NCI-H2227 (cell line): ENCODE results near the gene PRR35.
A peak's percentile ranks its signal among the peaks of the same experiment; 100 is the strongest.

Experiments used
- DNase-seq: peaks from one replicate; lab custom pipeline; 2025; ENCODE audit not compliant: unreplicated experiment; lab: John Stamatoyannopoulos, UW

Gene PRR35

GRCh38 chr16:527015-527903 is 32.9 kb upstream of the PRR35 start, which contains the start of gene CAPN15:
Gene CAPN15, plus strand, starts transcription at chr16:527712. Its CDS starts 19,127 bp downstream, at chr16:546839.
- peak; percentile 97 for DNase-seq

GRCh38 chr16:528111-529011 is 31.8 kb upstream of the PRR35 start:
- no peak for DNase-seq

- peak; percentile 25 for DNase-seq
These were observed 31.1 kb upstream of the PRR35 start for GRCh38 chr16:529012-529575.

- DNase-seq = peak; percentile 25
These were observed 29.9 kb upstream of the PRR35 start for GRCh38 chr16:530111-530817.

- DNase-seq = no peak
These were observed 28.6 kb upstream of the PRR35 start for GRCh38 chr16:531494-532125.

- peak; percentile 30 for DNase-seq
These were observed 26.6 kb upstream of the PRR35 start for GRCh38 chr16:533391-534123.

GRCh38 chr16:534135-534534 is 26.1 kb upstream of the PRR35 start:
- no peak for DNase-seq

GRCh38 chr16:534856-535445 is 25.2 kb upstream of the PRR35 start:
- no peak for DNase-seq

- DNase-seq = no peak
These were observed 24.5 kb upstream of the PRR35 start for GRCh38 chr16:535446-536405.

GRCh38 chr16:536746-537145 is 23.4 kb upstream of the PRR35 start:
- no peak for DNase-seq

- no peak for DNase-seq
These were observed 22.5 kb upstream of the PRR35 start for GRCh38 chr16:537415-538335.

GRCh38 chr16:539901-540530 is 20.2 kb upstream of the PRR35 start:
- no peak for DNase-seq

- no peak for DNase-seq
These were observed 19.4 kb upstream of the PRR35 start for GRCh38 chr16:540645-541340.

GRCh38 chr16:543301-544164 is 16.7 kb upstream of the PRR35 start:
- no peak for DNase-seq

GRCh38 chr16:544517-544916 is 15.7 kb upstream of the PRR35 start:
- no peak for DNase-seq
